Keratinocyte (primary cell): ENCODE results near the gene DDT. TPM values are rescaled to one million over a fixed set of nuclear protein-coding genes. Genes with fewer than 3 reads are reported as not detected.
"Not testable (repeated sequence)": the region's sequence is repeated elsewhere in the genome, so short reads cannot be mapped to it uniquely, and the experiment has no call there.

ENCODE experiments used
- DNase-seq: peaks from one replicate; pipeline ENCODE4 v3.0.0-alpha.2; 2011; ENCODE audit warnings: low read depth, missing footprints, low spot score
- FAIRE-seq: peaks from 2 replicates; lab custom pipeline; 2011; peaks lifted over from hg19 to GRCh38; lab: Jason Lieb, UNC
- H2AFZ ChIP-seq: 2 replicates; pipeline ENCODE4 v1.6.0; 2012; ENCODE audit warnings: low read length, control low read depth, inconsistent platforms; ENCODE audit not compliant: control insufficient read depth
- H3K27ac ChIP-seq: 2 replicates; pipeline ENCODE4 v1.5.1; 2011; ENCODE audit warnings: low read length; ENCODE audit not compliant: control insufficient read depth, insufficient read depth
- H3K27me3 ChIP-seq: 3 replicates; pipeline ENCODE4 v1.6.0; 2011; ENCODE audit warnings: low read length; ENCODE audit not compliant: control insufficient read depth, insufficient read depth; ENCODE audit errors: extremely low read depth
- H3K36me3 ChIP-seq, 2 experiments: 2 replicates in 1 of 2; 3 replicates in 1 of 2; pipeline ENCODE4 v1.5.1; 2011; ENCODE audit warnings: low read length in 2 of 2, mild to moderate bottlenecking in 1 of 2; ENCODE audit not compliant: control insufficient read depth in 2 of 2, insufficient read depth in 2 of 2; ENCODE audit errors: extremely low read depth in 1 of 2
- H3K4me1 ChIP-seq: 3 replicates; pipeline ENCODE4 v1.5.1; 2011; ENCODE audit warnings: low read length; ENCODE audit not compliant: control insufficient read depth, insufficient read depth; ENCODE audit errors: extremely low read depth
- H3K4me2 ChIP-seq: 3 replicates; pipeline ENCODE4 v1.6.0; 2011; ENCODE audit warnings: low read depth, low read length; ENCODE audit not compliant: control insufficient read depth, insufficient read depth; ENCODE audit errors: extremely low read depth
- H3K4me3 ChIP-seq, 3 experiments: fragments of 200-600 bp in 1 of 3; sonication (generic) in 1 of 3; 2 replicates in 2 of 3; 3 replicates in 1 of 3; pipeline ENCODE4 v1.5.1; 2011 to 2016; ENCODE audit warnings: low read length in 3 of 3, mild to moderate bottlenecking in 3 of 3, control low read depth in 2 of 3, inconsistent platforms in 1 of 3, low read depth in 1 of 3, mixed read lengths in 1 of 3, mixed run types in 1 of 3, moderate library complexity in 1 of 3; ENCODE audit not compliant: control insufficient read depth in 2 of 3, insufficient read depth in 2 of 3; ENCODE audit errors: extremely low read depth in 1 of 3
- H3K79me2 ChIP-seq: 2 replicates; pipeline ENCODE4 v1.6.0; 2012; ENCODE audit warnings: low read length; ENCODE audit not compliant: control insufficient read depth, insufficient read depth
- H3K9ac ChIP-seq: 3 replicates; pipeline ENCODE4 v1.6.0; 2011; ENCODE audit warnings: low read length; ENCODE audit not compliant: control insufficient read depth, insufficient read depth; ENCODE audit errors: extremely low read depth
- H3K9me1 ChIP-seq: 3 replicates; pipeline ENCODE4 v1.6.0; 2011; ENCODE audit warnings: low read length; ENCODE audit not compliant: control insufficient read depth, insufficient read depth; ENCODE audit errors: extremely low read depth
- H3K9me3 ChIP-seq: 2 replicates; pipeline ENCODE4 v1.5.1; 2012; ENCODE audit warnings: low read depth, low read length; ENCODE audit not compliant: control insufficient read depth
- H4K20me1 ChIP-seq: 3 replicates; pipeline ENCODE4 v1.6.0; 2011; ENCODE audit warnings: low read length; ENCODE audit not compliant: control insufficient read depth, insufficient read depth; ENCODE audit errors: extremely low read depth
- EZH2 ChIP-seq: IDR thresholded peaks from one replicate; pipeline ENCODE4 v1.6.1; 2012; ENCODE audit warnings: inconsistent platforms, mild to moderate bottlenecking, low read length, moderate library complexity
- dilution Hi-C: fragments of 300-500 bp; cut with MboI; formaldehyde crosslinking; loops from one replicate; pipeline ENCODE4 v1.7.0; 2020; ENCODE audit warnings: low sequenced_read_pairs; ENCODE audit not compliant: extremely low pct_ligation_motif_present
- polyA plus RNA-seq, 5 experiments: library from polyadenylated mRNA; depleted of rRNA in 3 of 5; stranded (reverse) in 3 of 5; stranded (forward) in 1 of 5; unstranded in 1 of 5; fragments of >200 nt; gene quantifications; 1 replicate in 1 of 5; 2 replicates in 3 of 5; 3 replicates in 1 of 5; pipeline versions ENCODE4 v1.2.1 to v1.2.3, GENCODE V29; 2011 to 2012; ENCODE audit warnings: missing spikeins in 2 of 5, low read depth in 1 of 5, low replicate concordance in 1 of 5
- TF ChIP-seq, protein P1 (sequence below), 3 experiments: IDR thresholded peaks in 1 of 3; conservative IDR thresholded peaks in 1 of 3; optimal IDR thresholded peaks in 1 of 3; 2 replicates in 2 of 3; 3 replicates in 1 of 3; pipeline versions ENCODE3 to v1.5.1; 2011; ENCODE audit warnings: low read length in 3 of 3, mild to moderate bottlenecking in 3 of 3, moderate library complexity in 2 of 3, control low read depth in 1 of 3, inconsistent platforms in 1 of 3; ENCODE audit not compliant: insufficient read depth in 2 of 3; ENCODE audit errors: extremely low read depth in 1 of 3

DDT gene
- polyA plus RNA-seq, 1 donor (not counting 4 experiments of a cell fraction or from before 2014, with no cell fraction given): 151 TPM

DNA sequence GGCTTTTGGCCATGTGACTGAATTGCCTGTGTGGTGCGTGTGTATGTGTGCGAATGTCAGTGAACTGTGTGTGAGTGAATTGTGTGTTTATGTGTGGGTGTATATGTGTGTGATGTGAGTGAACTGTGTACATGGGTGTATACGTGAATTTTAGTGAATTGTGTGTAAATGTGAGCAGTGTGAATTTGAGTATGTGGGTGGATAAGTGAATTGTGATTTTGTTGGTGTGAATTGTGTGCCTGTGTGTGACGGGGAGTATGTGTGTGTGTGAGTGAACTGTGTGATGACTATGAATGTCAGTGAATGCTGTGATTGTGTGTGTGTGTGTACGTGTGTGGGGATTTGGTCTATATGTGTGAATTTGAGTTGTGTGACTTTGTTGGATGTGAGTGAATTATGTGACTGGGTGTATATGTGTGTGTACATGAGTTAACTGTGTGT is 4.0 kb downstream of the DDT start:
- Histone ChIP-seq H4K20me1 (no peaks in the 10 kb centered on the region), H3K9me3 (no peaks in the 10 kb centered on the region), H3K4me2 (no peak overlapping the region), H3K9ac (no peak overlapping the region), H3K27me3 (no peaks in the 10 kb centered on the region), H2AFZ (no peak overlapping the region), H3K79me2 (peaks cover 29% of the 10 kb centered on the region), H3K4me1 (peaks cover 3% of the 10 kb centered on the region), H3K27ac (no peak overlapping the region), H3K9me1 (no peaks in the 10 kb centered on the region), H3K36me3 (peaks cover 16 to 18% of the 10 kb centered on the region in 2 experiments), H3K4me3 (no peak overlapping the region)
- no peak for TF ChIP-seq EZH2
- TF ChIP-seq, protein P1, sequence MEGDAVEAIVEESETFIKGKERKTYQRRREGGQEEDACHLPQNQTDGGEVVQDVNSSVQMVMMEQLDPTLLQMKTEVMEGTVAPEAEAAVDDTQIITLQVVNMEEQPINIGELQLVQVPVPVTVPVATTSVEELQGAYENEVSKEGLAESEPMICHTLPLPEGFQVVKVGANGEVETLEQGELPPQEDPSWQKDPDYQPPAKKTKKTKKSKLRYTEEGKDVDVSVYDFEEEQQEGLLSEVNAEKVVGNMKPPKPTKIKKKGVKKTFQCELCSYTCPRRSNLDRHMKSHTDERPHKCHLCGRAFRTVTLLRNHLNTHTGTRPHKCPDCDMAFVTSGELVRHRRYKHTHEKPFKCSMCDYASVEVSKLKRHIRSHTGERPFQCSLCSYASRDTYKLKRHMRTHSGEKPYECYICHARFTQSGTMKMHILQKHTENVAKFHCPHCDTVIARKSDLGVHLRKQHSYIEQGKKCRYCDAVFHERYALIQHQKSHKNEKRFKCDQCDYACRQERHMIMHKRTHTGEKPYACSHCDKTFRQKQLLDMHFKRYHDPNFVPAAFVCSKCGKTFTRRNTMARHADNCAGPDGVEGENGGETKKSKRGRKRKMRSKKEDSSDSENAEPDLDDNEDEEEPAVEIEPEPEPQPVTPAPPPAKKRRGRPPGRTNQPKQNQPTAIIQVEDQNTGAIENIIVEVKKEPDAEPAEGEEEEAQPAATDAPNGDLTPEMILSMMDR (optimal IDR thresholded peaks at IDR 0.05 in 1 of 3, IDR thresholded peaks at IDR 0.05 in 1 of 3, conservative IDR thresholded peaks at IDR 0.05 in 1 of 3; ENCODE audit: extremely low read depth in 1 of 3, insufficient read depth in 2 of 3, low read length in 3 of 3): no peak
- dilution Hi-C loops: no loop called here
- DNase-seq (no peak), FAIRE-seq (no peak)

DNA sequence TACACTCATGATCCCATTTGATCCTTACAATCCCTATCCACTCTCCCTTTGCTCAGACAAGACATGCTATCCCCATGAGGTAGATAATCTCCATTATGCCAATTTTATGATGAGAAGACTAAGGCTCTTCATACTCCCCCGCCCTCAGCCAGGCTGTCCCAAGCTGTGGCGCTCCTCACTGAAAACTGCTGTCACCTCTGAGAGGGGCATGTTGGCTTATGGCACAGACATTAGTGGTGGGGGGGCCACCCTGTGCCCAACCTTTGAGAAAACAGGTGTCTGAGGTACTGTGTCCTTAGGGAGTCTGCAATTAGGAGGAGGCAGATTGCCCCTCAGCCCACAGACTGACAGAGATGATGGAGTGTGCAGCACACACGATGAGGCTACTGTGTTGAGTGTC is 5.2 kb downstream of the DDT start:
- FAIRE-seq: no peak

DNA sequence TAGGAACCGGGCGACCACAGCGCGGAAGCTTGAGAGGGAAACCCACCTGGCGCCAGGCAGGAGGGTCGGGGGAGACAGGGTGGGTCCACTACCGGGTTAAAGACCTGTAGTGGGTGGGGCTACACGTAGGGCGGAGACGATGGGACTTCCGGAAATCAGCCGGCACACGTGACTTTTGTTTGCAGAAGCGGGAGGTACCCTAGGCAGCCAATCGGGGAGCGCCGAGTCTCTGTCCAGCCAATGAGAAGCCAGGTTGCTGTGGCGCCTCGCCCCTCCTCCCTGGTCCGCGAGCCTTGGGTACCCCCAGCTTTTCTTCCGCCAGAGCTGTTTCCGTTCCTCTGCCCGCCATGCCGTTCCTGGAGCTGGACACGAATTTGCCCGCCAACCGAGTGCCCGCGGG is 7.7 kb downstream of the DDT start, which contains the start of gene DDTL:
Gene DDTL, plus strand, starts transcription at position 321 of the 400 bp plus-strand sequence. Its CDS starts 27 bp downstream, at position 348.
- H3K9ac ChIP-seq, H3K27me3 ChIP-seq, dilution Hi-C loops, H4K20me1 ChIP-seq, DNase-seq, H3K4me2 ChIP-seq, H3K9me1 ChIP-seq, H3K4me3 ChIP-seq, H3K9me3 ChIP-seq, H3K4me1 ChIP-seq, H2AFZ ChIP-seq, H3K27ac ChIP-seq: not testable (repeated sequence)
- H3K36me3 ChIP-seq: peaks cover 14 to 18% of the 10 kb centered on the region in 2 experiments
- H3K79me2 ChIP-seq: peaks cover 25% of the 10 kb centered on the region
- peak; percentile 93 for FAIRE-seq

More for the DNA sequence above, 5.2 kb downstream of the DDT start:
- peaks cover 29% of the 10 kb centered on the region for H3K79me2 ChIP-seq
- TF ChIP-seq, protein P1 (optimal IDR thresholded peaks at IDR 0.05 in 1 of 3, IDR thresholded peaks at IDR 0.05 in 1 of 3, conservative IDR thresholded peaks at IDR 0.05 in 1 of 3; ENCODE audit: extremely low read depth in 1 of 3, insufficient read depth in 2 of 3, low read length in 3 of 3): no peak
- no peak for TF ChIP-seq EZH2
- no peaks in the 10 kb centered on the region for H4K20me1 ChIP-seq
- dilution Hi-C loops: no loop called here
- H3K4me2 ChIP-seq: no peak overlapping the region
- H3K4me3 ChIP-seq: no peak overlapping the region
- H3K27ac ChIP-seq: no peak overlapping the region
- peaks cover 16 to 18% of the 10 kb centered on the region in 2 experiments for H3K36me3 ChIP-seq
- no peak overlapping the region for H2AFZ ChIP-seq
- no peaks in the 10 kb centered on the region for H3K9me3 ChIP-seq
- H3K9ac ChIP-seq: no peak overlapping the region
- peaks cover 3% of the 10 kb centered on the region for H3K4me1 ChIP-seq
- no peaks in the 10 kb centered on the region for H3K9me1 ChIP-seq
- no peak for DNase-seq
- H3K27me3 ChIP-seq: no peaks in the 10 kb centered on the region

DNA sequence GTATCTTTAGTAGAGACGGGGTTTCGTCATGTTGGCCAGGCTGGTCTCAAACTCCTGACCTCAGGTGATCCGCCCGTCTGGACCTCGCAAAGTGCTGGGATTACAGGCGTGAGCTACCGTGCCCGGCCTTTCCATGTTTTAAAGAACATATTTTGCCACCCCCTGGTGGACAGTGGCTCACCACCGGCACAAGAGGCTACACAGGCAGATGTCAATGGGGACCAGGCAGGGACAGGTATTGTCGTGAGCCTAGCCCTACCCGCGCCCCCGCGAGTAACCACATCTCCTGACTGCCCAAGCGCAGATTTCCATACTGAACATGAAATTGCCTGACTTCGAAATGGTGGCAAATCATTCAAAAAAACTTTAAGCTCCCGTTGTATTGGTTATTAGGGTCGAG is 8.1 kb downstream of the DDT start:
- H4K20me1 ChIP-seq, H3K27ac ChIP-seq, dilution Hi-C loops, H3K4me3 ChIP-seq, DNase-seq, H3K4me1 ChIP-seq, H2AFZ ChIP-seq, FAIRE-seq, H3K4me2 ChIP-seq, H3K9ac ChIP-seq, H3K9me1 ChIP-seq, H3K27me3 ChIP-seq, H3K9me3 ChIP-seq: not testable (repeated sequence)
- Histone ChIP-seq H3K79me2 (peaks cover 22% of the 10 kb centered on the region), H3K36me3 (peaks cover 11 to 17% of the 10 kb centered on the region in 2 experiments)
